ENCODE measurements around the gene BBS12. TPM values are rescaled to one million over a fixed set of nuclear protein-coding genes. Genes with fewer than 3 reads are reported as not detected.

Gene BBS12
- total RNA-seq, 1 experiment from 2014 or later: 1.5 TPM

GRCh38 chr4:122692641-122693520, 39.6 kb upstream of the BBS12 start:
- Histone ChIP-seq H3K4me3 (ENCODE audit: low read depth in 2 of 2, low read length in 2 of 2) (no peak overlapping the region), H3K27me3 (ENCODE audit: control insufficient read depth, insufficient read depth, low read length) (no peaks in the 10 kb centered on the region), H3K9me3 (ENCODE audit: control insufficient read depth, insufficient read depth, low read depth, low read length) (no peaks in the 10 kb centered on the region), H3K4me1 (ENCODE audit: control insufficient read depth, insufficient read depth, low read length) (no peaks in the 10 kb centered on the region; the same call in 1 of the 2 replicates), H3K36me3 (ENCODE audit: control insufficient read depth, insufficient read depth, low read length) (no peaks in the 10 kb centered on the region), H3K27ac (ENCODE audit: low read length) (no peak overlapping the region)
- in situ Hi-C loops (cut with HindIII; ENCODE audit: low pct_unique_long_range_greater_than_20kb, low sequenced_read_pairs) (no loop called here), intact Hi-C loops (cut with micrococcal nuclease; ENCODE audit: unreplicated experiment) (no loop called here)
- TF ChIP-seq REST (IDR thresholded peaks at IDR 0.05; ENCODE audit: insufficient read depth in 1 of 2, low read depth in 2 of 2, low read length in 1 of 2) (no peak), POLR2AphosphoS5 (IDR thresholded peaks at IDR 0.05; ENCODE audit: low read depth, low read length) (no peak), CTCF (IDR thresholded peaks at IDR 0.05) (no peak), TCF7L2 (IDR thresholded peaks at IDR 0.05; ENCODE audit: low read depth, low read length) (no peak), SIN3A (IDR thresholded peaks at IDR 0.05; ENCODE audit: borderline replicate concordance, insufficient read depth, low read depth, low read length) (no peak)
- ChIA-PET CTCF (no interaction called here), POLR2A (no interaction called here)
- BruUV-seq (replicated peaks): no TSS peak
- ATAC-seq (no peak), DNase-seq (ENCODE audit: low read depth, low spot score) (no peak)

GRCh38 chr4:122695226-122695625, 37.3 kb upstream of the BBS12 start:
- no peaks in the 10 kb centered on the region for H3K9me3 ChIP-seq (ENCODE audit: control insufficient read depth, insufficient read depth, low read depth, low read length)
- no TSS peak for BruUV-seq (replicated peaks)
- TF ChIP-seq SIN3A (IDR thresholded peaks at IDR 0.05; ENCODE audit: borderline replicate concordance, insufficient read depth, low read depth, low read length) (no peak), TCF7L2 (IDR thresholded peaks at IDR 0.05; ENCODE audit: low read depth, low read length) (no peak), REST (IDR thresholded peaks at IDR 0.05; ENCODE audit: insufficient read depth in 1 of 2, low read depth in 2 of 2, low read length in 1 of 2) (no peak), POLR2AphosphoS5 (IDR thresholded peaks at IDR 0.05; ENCODE audit: low read depth, low read length) (no peak), CTCF (IDR thresholded peaks at IDR 0.05) (no peak)
- DNase-seq (ENCODE audit: low read depth, low spot score) (no peak), ATAC-seq (no peak)
- no peaks in the 10 kb centered on the region for H3K36me3 ChIP-seq (ENCODE audit: control insufficient read depth, insufficient read depth, low read length)
- CTCF ChIA-PET: no interaction called here
- POLR2A ChIA-PET: no interaction called here
- no peaks in the 10 kb centered on the region for H3K4me1 ChIP-seq (ENCODE audit: control insufficient read depth, insufficient read depth, low read length)
- intact Hi-C loops (cut with micrococcal nuclease; ENCODE audit: unreplicated experiment): no loop called here
- H3K4me3 ChIP-seq (ENCODE audit: low read depth in 2 of 2, low read length in 2 of 2): no peak overlapping the region
- in situ Hi-C loops (cut with HindIII; ENCODE audit: low pct_unique_long_range_greater_than_20kb, low sequenced_read_pairs): no loop called here
- no peak overlapping the region for H3K27ac ChIP-seq (ENCODE audit: low read length)
- no peaks in the 10 kb centered on the region for H3K27me3 ChIP-seq (ENCODE audit: control insufficient read depth, insufficient read depth, low read length)

All from Panc1 (cell line).